Measurements from ENCODE around the gene RAB11FIP3.

GRCh38 chr16:459761-460160 lies 34.3 kb downstream of the RAB11FIP3 start:
- TF ChIP-seq, protein P1, sequence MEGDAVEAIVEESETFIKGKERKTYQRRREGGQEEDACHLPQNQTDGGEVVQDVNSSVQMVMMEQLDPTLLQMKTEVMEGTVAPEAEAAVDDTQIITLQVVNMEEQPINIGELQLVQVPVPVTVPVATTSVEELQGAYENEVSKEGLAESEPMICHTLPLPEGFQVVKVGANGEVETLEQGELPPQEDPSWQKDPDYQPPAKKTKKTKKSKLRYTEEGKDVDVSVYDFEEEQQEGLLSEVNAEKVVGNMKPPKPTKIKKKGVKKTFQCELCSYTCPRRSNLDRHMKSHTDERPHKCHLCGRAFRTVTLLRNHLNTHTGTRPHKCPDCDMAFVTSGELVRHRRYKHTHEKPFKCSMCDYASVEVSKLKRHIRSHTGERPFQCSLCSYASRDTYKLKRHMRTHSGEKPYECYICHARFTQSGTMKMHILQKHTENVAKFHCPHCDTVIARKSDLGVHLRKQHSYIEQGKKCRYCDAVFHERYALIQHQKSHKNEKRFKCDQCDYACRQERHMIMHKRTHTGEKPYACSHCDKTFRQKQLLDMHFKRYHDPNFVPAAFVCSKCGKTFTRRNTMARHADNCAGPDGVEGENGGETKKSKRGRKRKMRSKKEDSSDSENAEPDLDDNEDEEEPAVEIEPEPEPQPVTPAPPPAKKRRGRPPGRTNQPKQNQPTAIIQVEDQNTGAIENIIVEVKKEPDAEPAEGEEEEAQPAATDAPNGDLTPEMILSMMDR (conservative IDR thresholded peaks at IDR 0.05) = no peak
- no peak for TF ChIP-seq EZH2 (IDR thresholded peaks at IDR 0.05; ENCODE audit: low read depth)

Measured in PC-9 (cell line).